GM12878 (cell line): ENCODE measurements around the gene ATN1. TPM values are rescaled to one million over a fixed set of nuclear protein-coding genes. Genes with fewer than 3 reads are reported as not detected.

Experiments used
- ATAC-seq: fragments of 200-7000 bp; cut with Tn5 transposase; 3 replicates; pipeline ENCODE4 v1.9.1; 2020; ENCODE audit warnings: mild to moderate bottlenecking, moderate library complexity
- BruUV-seq: library from RNA; stranded (reverse); fragments of 400-500 nt; replicated peaks from 2 replicates; lab custom pipeline; 2021; lab: Mats Ljungman, UMichigan
- CTCF ChIA-PET: fragments of 300-600 bp; sonication (Branson Sonifier 250); formaldehyde crosslinking; extraction: SDS; loops from one replicate; lab custom pipeline; 2021; ENCODE audit warnings: inconsistent platforms; lab: Yijun Ruan, JAX
- POLR2A ChIA-PET: fragments of 350-600 bp; formaldehyde crosslinking; extraction: SDS; loops from one replicate; lab custom pipeline; 2021; ENCODE audit warnings: inconsistent platforms; lab: Charles Lee
- RAD21 ChIA-PET: fragments of 300-600 bp; sonication (Branson Sonifier 250); formaldehyde crosslinking; loops from one replicate; lab custom pipeline; 2023; ENCODE audit warnings: antibody characterized with exemption; ENCODE audit not compliant: unreplicated experiment; lab: Charles Lee
- SMC1A ChIA-PET: fragments of 300-600 bp; sonication (Branson Sonifier 250); formaldehyde crosslinking; loops from one replicate; lab custom pipeline; 2023; ENCODE audit not compliant: unreplicated experiment, uncharacterized antibody; lab: Charles Lee
- DNase-seq: peaks from one replicate; pipeline ENCODE4 v3.0.0-alpha.2; 2011; ENCODE audit warnings: low read depth, low spot score
- FAIRE-seq: peaks from 3 replicates; lab custom pipeline; 2011; peaks lifted over from hg19 to GRCh38; lab: Jason Lieb, UNC
- H2AFZ ChIP-seq: 2 replicates; pipeline ENCODE4 v1.6.0; 2011; ENCODE audit warnings: low read depth, low read length, control low read depth; ENCODE audit not compliant: control insufficient read depth
- H3K27ac ChIP-seq: 2 replicates; pipeline ENCODE4 v1.5.1; 2011; ENCODE audit warnings: control low read depth; ENCODE audit not compliant: control insufficient read depth, insufficient read depth
- H3K27me3 ChIP-seq, 2 experiments: replicated peaks in 1 of 2; 2 replicates each; pipeline versions ENCODE4 v1.6.0 to v1.6.1; 2011; ENCODE audit warnings: low read length in 1 of 2; ENCODE audit not compliant: control insufficient read depth in 2 of 2, insufficient read depth in 2 of 2
- H3K36me3 ChIP-seq, 2 experiments: 2 replicates each; pipeline ENCODE4 v1.5.1; 2011; ENCODE audit warnings: low read length in 1 of 2; ENCODE audit not compliant: control insufficient read depth in 2 of 2, insufficient read depth in 2 of 2
- H3K4me1 ChIP-seq: 2 replicates; pipeline ENCODE4 v1.6.1; 2011; ENCODE audit warnings: mild to moderate bottlenecking, low read length, moderate library complexity, mixed read lengths; ENCODE audit not compliant: control insufficient read depth, insufficient read depth
- H3K4me2 ChIP-seq: 2 replicates; pipeline ENCODE4 v1.6.0; 2011; ENCODE audit warnings: control low read depth; ENCODE audit not compliant: control insufficient read depth, insufficient read depth
- H3K4me3 ChIP-seq: fragments of 200-600 bp; sonication (generic); 2 replicates; pipeline ENCODE4 v1.5.1; 2016
- H3K79me2 ChIP-seq: 2 replicates; pipeline ENCODE4 v1.6.0; 2011; ENCODE audit warnings: low read length; ENCODE audit not compliant: control insufficient read depth, insufficient read depth
- H3K9ac ChIP-seq: 2 replicates; pipeline ENCODE4 v1.8.0; 2011; ENCODE audit warnings: low read length, control low read depth, mixed read lengths; ENCODE audit not compliant: control insufficient read depth, insufficient read depth
- H3K9me3 ChIP-seq: replicated peaks from 3 replicates; pipeline ENCODE4 v1.5.1; 2011; ENCODE audit warnings: mild to moderate bottlenecking, low read length; ENCODE audit not compliant: control insufficient read depth, insufficient read depth
- H4K20me1 ChIP-seq: 2 replicates; pipeline ENCODE4 v1.6.0; 2011; ENCODE audit not compliant: control insufficient read depth, insufficient read depth
- FOS ChIP-seq: IDR thresholded peaks from 3 replicates; pipeline ENCODE4 v1.6.1; 2011; ENCODE audit warnings: borderline replicate concordance; ENCODE audit not compliant: insufficient read length; ENCODE audit errors: extremely low read depth
- PKNOX1 ChIP-seq: fragments of 450-650 bp; IDR thresholded peaks from 2 replicates; pipeline ENCODE4 v1.6.1; 2016; ENCODE audit warnings: mild to moderate bottlenecking
- WGBS: methylation state at CpG from one replicate; pipeline ENCODE4 v1.1.6; 2016; ENCODE audit warnings: low lambda C conversion rate; ENCODE audit not compliant: insufficient replicate concordance, insufficient coverage; ENCODE audit errors: missing lambda C conversion rate; 5-methylcytosine and 5-hydroxymethylcytosine counted together
- in situ Hi-C: fragments of 300-500 bp; cut with MboI; formaldehyde crosslinking; loops from 9 replicates; pipeline ENCODE4 v1.14.3; 2018; ENCODE audit warnings: mixed read lengths
- intact Hi-C: fragments of 100-400 bp; cut with micrococcal nuclease; formaldehyde crosslinking; loops from one replicate; pipeline ENCODE4 v1.14.2; 2022; ENCODE audit not compliant: unreplicated experiment
- polyA plus RNA-seq, 11 experiments: library from polyadenylated mRNA; depleted of rRNA in 4 of 11; unstranded in 6 of 11; stranded (reverse) in 5 of 11; fragments of >200 nt; fragmentation: Nextera tagmentation in 4 of 11; fragmentation: Illumina TruSeq in 1 of 11; extraction: Ambion mirVana in 4 of 11; extraction: Trizol in 1 of 11; gene quantifications; 1 replicate in 1 of 11; 2 replicates in 10 of 11; pipeline versions ENCODE4 v1.2.1 to v1.2.3, GENCODE V29; 2011 to 2016; ENCODE audit warnings: inconsistent platforms in 2 of 11, missing spikeins in 2 of 11, low read depth in 1 of 11
- total RNA-seq, 4 experiments: library from RNA; depleted of rRNA in 3 of 4; stranded (reverse); fragments of >200 nt in 3 of 4; fragmentation: Illumina TruSeq in 1 of 4; extraction: Trizol in 1 of 4; gene quantifications; 2 replicates each; pipeline versions ENCODE4 v1.2.1 to v1.2.3, GENCODE V29; 2013 to 2021

Gene ATN1
- total and polyA plus RNA-seq, 10 of the 15 experiments (the other 5 are each of a cell fraction or from before 2014, with no cell fraction given), result 0.08 to 44.5 (median 5.0) TPM

GRCh38 chr12:6975297-6976032 lies 47.7 kb downstream of the ATN1 start:
- in situ Hi-C loops, result no loop called here

More at GRCh38 chr12:6975297-6976032, 47.7 kb downstream of the ATN1 start:
- no peaks in the 10 kb centered on the region for H3K9me3 ChIP-seq
- RAD21 ChIA-PET, result interaction anchor here (1.0 to 1.3 kb wide), 3 partner anchors 9 to 32 kb away, joined by 3 to 4 read pairs (median 3); partner anchors contain the start of genes C12orf57 and RNU7-1
- SMC1A ChIA-PET, result interaction anchor here (0.5 to 1.3 kb wide), 7 partner anchors 12 to 138 kb away, joined by 3 to 6 read pairs (median 4); no protein-coding TSS in a partner anchor
- WGBS, result 100% methylated on average over 2 of the region's 2 CpGs
- POLR2A ChIA-PET, result interaction anchor here (0.6 to 1.9 kb wide), 5 partner anchors 12 to 1534 kb away, joined by 3 to 7 read pairs (median 4); partner anchors contain the start of gene LPCAT3
- no peaks in the 10 kb centered on the region; the same call in 1 of the 2 replicates for H4K20me1 ChIP-seq
- no peaks in the 10 kb centered on the region for H3K27me3 ChIP-seq
- DNase-seq (no peak), ATAC-seq (peak; percentile 39), FAIRE-seq (no peak)
- H3K36me3 ChIP-seq, result peaks cover 24 to 43% of the 10 kb centered on the region in 2 experiments
- TF ChIP-seq FOS (no peak), PKNOX1 (no peak)
- CTCF ChIA-PET, result interaction anchor here (1.2 to 2.5 kb wide), 6 partner anchors 32 to 138 kb away, joined by 3 to 13 read pairs (median 5); partner anchors contain the start of genes C12orf57, C1R, C1RL and LPCAT3
- peak overlapping the region; percentile 49 for H3K4me2 ChIP-seq
- H3K79me2 ChIP-seq, result peaks cover 26% of the 10 kb centered on the region
- intact Hi-C loops, result no loop called here
- H3K4me3 ChIP-seq, result no peak overlapping the region
- no TSS peak for BruUV-seq
- peaks cover 20% of the 10 kb centered on the region for H3K4me1 ChIP-seq
- H3K27ac ChIP-seq, result no peak overlapping the region; the same call in 1 of the 2 replicates
- no peak overlapping the region for H3K9ac ChIP-seq
- H2AFZ ChIP-seq, result no peak overlapping the region
